ENCODE measurements around the gene PECR. TPM values are rescaled to one million over a fixed set of nuclear protein-coding genes. Genes with fewer than 3 reads are reported as not detected.

Gene PECR
- total and polyA plus RNA-seq, 2 donors (not counting 1 experiment from before 2014, with no cell fraction given), result 9.5 to 16.5 TPM

DNA sequence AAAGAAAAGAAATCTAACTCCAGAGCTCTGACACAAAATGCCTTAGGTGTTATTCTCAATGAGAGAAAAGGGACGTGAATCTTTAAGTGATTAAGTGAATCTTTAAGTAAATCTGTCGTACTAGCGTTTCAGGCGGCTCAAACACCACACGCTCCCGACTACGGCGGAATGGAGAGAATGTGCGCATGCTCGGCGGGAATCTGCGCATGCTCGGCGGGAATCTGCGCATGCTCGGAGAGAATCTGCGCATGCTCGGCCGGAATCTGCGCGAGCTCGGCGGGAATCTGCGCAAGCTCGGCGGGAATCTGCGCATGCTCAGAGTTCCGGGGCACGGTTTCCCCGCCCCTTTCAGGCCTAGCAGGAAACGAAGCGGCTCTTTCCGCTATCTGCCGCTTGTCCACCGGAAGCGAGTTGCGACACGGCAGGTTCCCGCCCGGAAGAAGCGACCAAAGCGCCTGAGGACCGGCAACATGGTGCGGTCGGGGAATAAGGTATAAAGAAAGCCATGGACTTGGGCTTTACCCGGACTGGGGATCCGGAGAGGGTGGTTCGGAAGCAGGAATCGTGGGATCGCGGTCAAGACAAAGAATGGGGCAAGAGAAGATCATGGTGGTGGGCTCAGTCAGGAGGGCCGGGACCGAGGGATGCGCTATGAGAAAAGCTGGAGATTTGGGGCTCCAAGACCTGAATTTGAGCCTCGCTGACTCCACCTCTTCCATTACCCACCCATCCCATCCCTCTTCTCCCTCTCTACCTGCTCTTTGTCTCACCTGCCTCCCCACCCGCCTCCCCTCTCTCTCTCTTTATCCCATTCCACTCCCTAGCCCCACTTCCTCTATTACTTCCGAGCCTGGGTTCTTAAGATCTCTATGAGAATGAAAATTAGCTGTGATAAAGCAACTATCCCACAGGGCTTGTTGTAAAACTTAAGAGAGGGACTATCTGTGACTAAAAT is 27.6 kb upstream of the PECR start, which contains the start of gene XRCC5:
TSS of gene XRCC5 (plus strand) at position 382 of the 955 bp plus-strand sequence. CDS start at position 471, 89 bp downstream.
- CTCF ChIA-PET, result interaction anchor here (0.8 to 3.5 kb wide), 10 partner anchors 20 to 295 kb away, joined by 3 to 21 read pairs (median 3); no protein-coding TSS in a partner anchor
- DNase-seq (peak; percentile 99), ATAC-seq (ENCODE audit: low read depth) (peak; percentile 91)
- WGBS (ENCODE audit: insufficient coverage), result under 1% methylated on average over 51 of the region's 57 CpGs
- peak within 1 kb of the TSS; percentile 91 to 97 for H3K27ac ChIP-seq (ENCODE audit: low read length in 2 of 2)
- H3K27ac Mint-ChIP-seq, result peak within 1 kb of the TSS; percentile 100
- H3K9me3 Mint-ChIP-seq (ENCODE audit: insufficient read depth), result no peaks in the 10 kb centered on the region
- peaks cover 51% of the 10 kb centered on the region for H3K4me1 Mint-ChIP-seq
- H2AFZ ChIP-seq (ENCODE audit: insufficient read depth, low read depth, low read length, poor library complexity, severe bottlenecking), result peak within 1 kb of the TSS; percentile 79
- intact Hi-C loops (cut with micrococcal nuclease), result loop anchor here (1.0 to 2.0 kb wide), 3 partner anchors 28 to 303 kb away; partner anchors contain the start of genes PECR, SMARCAL1 and TMEM169
- peak within 1 kb of the TSS; percentile 71 to 96 (median 95) for H3K4me3 ChIP-seq (ENCODE audit: control extremely low read depth in 1 of 5, extremely low read depth in 1 of 5, insufficient read depth in 1 of 5, low read depth in 2 of 5, low read length in 4 of 5)
- H3K4me1 ChIP-seq (ENCODE audit: control insufficient read depth in 2 of 2, insufficient read depth in 2 of 2, low read length in 2 of 2), result peaks cover 26 to 31% of the 10 kb centered on the region in 2 donors
- peaks cover 13 to 41% of the 10 kb centered on the region in 2 experiments for H3K36me3 ChIP-seq (replicated peaks in 1 of 2; ENCODE audit: control extremely low read depth in 1 of 2, control insufficient read depth in 1 of 2, extremely low read depth in 1 of 2, insufficient read depth in 2 of 2, low read length in 1 of 2)
- TF ChIP-seq EZH2 (IDR thresholded peaks at IDR 0.05; ENCODE audit: borderline replicate concordance, insufficient read depth, low read depth, low read length, poor library complexity, severe bottlenecking), result no peak
- TF ChIP-seq, protein P1, sequence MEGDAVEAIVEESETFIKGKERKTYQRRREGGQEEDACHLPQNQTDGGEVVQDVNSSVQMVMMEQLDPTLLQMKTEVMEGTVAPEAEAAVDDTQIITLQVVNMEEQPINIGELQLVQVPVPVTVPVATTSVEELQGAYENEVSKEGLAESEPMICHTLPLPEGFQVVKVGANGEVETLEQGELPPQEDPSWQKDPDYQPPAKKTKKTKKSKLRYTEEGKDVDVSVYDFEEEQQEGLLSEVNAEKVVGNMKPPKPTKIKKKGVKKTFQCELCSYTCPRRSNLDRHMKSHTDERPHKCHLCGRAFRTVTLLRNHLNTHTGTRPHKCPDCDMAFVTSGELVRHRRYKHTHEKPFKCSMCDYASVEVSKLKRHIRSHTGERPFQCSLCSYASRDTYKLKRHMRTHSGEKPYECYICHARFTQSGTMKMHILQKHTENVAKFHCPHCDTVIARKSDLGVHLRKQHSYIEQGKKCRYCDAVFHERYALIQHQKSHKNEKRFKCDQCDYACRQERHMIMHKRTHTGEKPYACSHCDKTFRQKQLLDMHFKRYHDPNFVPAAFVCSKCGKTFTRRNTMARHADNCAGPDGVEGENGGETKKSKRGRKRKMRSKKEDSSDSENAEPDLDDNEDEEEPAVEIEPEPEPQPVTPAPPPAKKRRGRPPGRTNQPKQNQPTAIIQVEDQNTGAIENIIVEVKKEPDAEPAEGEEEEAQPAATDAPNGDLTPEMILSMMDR (IDR thresholded peaks at IDR 0.05), result no peak
- POLR2A ChIA-PET, result interaction anchor here (0.7 to 1.8 kb wide), 6 partner anchors 10 to 364 kb away, joined by 3 to 17 read pairs (median 4); partner anchors contain the start of genes PECR and TMEM169
- H3K9ac ChIP-seq (ENCODE audit: low read length), result peak within 1 kb of the TSS; percentile 97
- peak within 1 kb of the TSS; percentile 79 for H3K4me2 ChIP-seq (replicated peaks; ENCODE audit: low read depth, low read length, poor library complexity, severe bottlenecking)
- peak within 1 kb of the TSS; percentile 100 for H3K4me3 Mint-ChIP-seq
- H3K79me2 ChIP-seq (ENCODE audit: control insufficient read depth, insufficient read depth, low read length), result peaks cover 52% of the 10 kb centered on the region
- H3K27me3 ChIP-seq (replicated peaks in 1 of 4; ENCODE audit: control extremely low read depth in 1 of 4, control insufficient read depth in 3 of 4, insufficient read depth in 4 of 4, low read length in 3 of 4), result no peaks in the 10 kb centered on the region
- no peaks in the 10 kb centered on the region for H3K9me3 ChIP-seq (ENCODE audit: control extremely low read depth in 1 of 3, control insufficient read depth in 2 of 3, insufficient read depth in 1 of 3, low read length in 2 of 3)
- peaks cover 3% of the 10 kb centered on the region for H3K27me3 Mint-ChIP-seq
- peaks cover 32% of the 10 kb centered on the region for H4K20me1 ChIP-seq (ENCODE audit: control insufficient read depth, insufficient read depth, low read length, poor library complexity, severe bottlenecking)

All from B cell (primary cell).